GM18951 (cell line): ENCODE data around the gene SQSTM1.
"Not testable (repeated sequence)": the region's sequence is repeated elsewhere in the genome, so short reads cannot be mapped to it uniquely, and the experiment has no call there.

Experiments used
- POLR2A ChIP-seq: IDR thresholded peaks from 4 replicates; pipeline ENCODE4 v1.6.1; 2011; ENCODE audit warnings: mild to moderate bottlenecking; ENCODE audit not compliant: insufficient read length, insufficient read depth; ENCODE audit errors: extremely low read depth
- in situ Hi-C: fragments of 300-500 bp; cut with MboI; formaldehyde crosslinking; loops from one replicate; pipeline ENCODE4 v1.12.0; 2022; ENCODE audit warnings: low sequenced_read_pairs, mixed read lengths, inconsistent platforms; ENCODE audit not compliant: unreplicated experiment

SQSTM1 gene

GRCh38 chr5:179830818-179831468 lies 10.2 kb downstream of the SQSTM1 start:
- in situ Hi-C loops = no loop called here
- no peak for TF ChIP-seq POLR2A

- no peak for TF ChIP-seq POLR2A
- in situ Hi-C loops = no loop called here
Measured at GRCh38 chr5:179832039-179832745, 11.5 kb downstream of the SQSTM1 start.

- no peak for TF ChIP-seq POLR2A
- in situ Hi-C loops = no loop called here
Measured at GRCh38 chr5:179833056-179833708, 12.5 kb downstream of the SQSTM1 start.

GRCh38 chr5:179833709-179834070 lies 13.0 kb downstream of the SQSTM1 start:
- in situ Hi-C loops = no loop called here
- TF ChIP-seq POLR2A = no peak

GRCh38 chr5:179834120-179834519 lies 13.4 kb downstream of the SQSTM1 start:
- TF ChIP-seq POLR2A = no peak
- in situ Hi-C loops = no loop called here

- in situ Hi-C loops = not testable (repeated sequence)
Measured at GRCh38 chr5:179834871-179835270, 14.2 kb downstream of the SQSTM1 start.

GRCh38 chr5:179836225-179837019 lies 15.7 kb downstream of the SQSTM1 start:
- in situ Hi-C loops = no loop called here
- peak; percentile 18 for TF ChIP-seq POLR2A

GRCh38 chr5:179837076-179838011 lies 16.6 kb downstream of the SQSTM1 start:
- in situ Hi-C loops = no loop called here
- TF ChIP-seq POLR2A = no peak

GRCh38 chr5:179839328-179840256 lies 18.9 kb downstream of the SQSTM1 start:
- no peak for TF ChIP-seq POLR2A
- in situ Hi-C loops = no loop called here

- no peak for TF ChIP-seq POLR2A
- in situ Hi-C loops = no loop called here
Measured at GRCh38 chr5:179840321-179840720, 19.6 kb downstream of the SQSTM1 start.

- in situ Hi-C loops = no loop called here
- TF ChIP-seq POLR2A = no peak
Measured at GRCh38 chr5:179840766-179841165, 20.1 kb downstream of the SQSTM1 start.
